GDM1 (cell line): ENCODE measurements around the gene ATP5F1C.
"Not testable (repeated sequence)": the region's sequence is repeated elsewhere in the genome, so short reads cannot be mapped to it uniquely, and the experiment has no call there.

ENCODE experiments used
- DNase-seq: peaks from one replicate; lab custom pipeline; 2025; lab: John Stamatoyannopoulos, UW

The ATP5F1C gene

GRCh38 chr10:7794251-7795026 is 6.5 kb downstream of the ATP5F1C start:
- DNase-seq = no peak

GRCh38 chr10:7795605-7796004 is 7.6 kb downstream of the ATP5F1C start:
- DNase-seq = no peak

- DNase-seq = no peak
Measured at GRCh38 chr10:7797582-7797981, 9.6 kb downstream of the ATP5F1C start.

GRCh38 chr10:7802606-7803005 is 14.6 kb downstream of the ATP5F1C start:
- DNase-seq = no peak

- no peak for DNase-seq
Measured at GRCh38 chr10:7804216-7804615, 16.2 kb downstream of the ATP5F1C start.

DNA sequence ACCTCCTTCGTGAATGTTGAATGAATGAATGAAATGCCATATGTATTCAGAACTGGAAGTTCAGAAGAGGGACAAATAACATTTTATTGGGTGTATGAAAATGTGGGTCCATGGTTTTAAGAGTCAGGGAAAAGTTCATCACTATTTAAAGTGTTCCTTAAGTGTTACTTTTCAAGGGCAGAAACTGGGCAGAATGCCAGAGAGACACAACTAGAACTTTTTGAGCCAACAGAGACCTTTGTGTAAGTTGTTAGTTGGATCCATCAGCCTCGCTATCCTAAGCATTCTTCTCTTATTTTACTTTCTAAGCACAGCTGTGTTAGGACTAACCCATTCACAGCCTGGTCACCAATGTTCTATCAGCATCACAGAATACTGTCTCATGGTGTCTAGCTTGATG is 16.8 kb downstream of the ATP5F1C start:
- no peak for DNase-seq

DNA sequence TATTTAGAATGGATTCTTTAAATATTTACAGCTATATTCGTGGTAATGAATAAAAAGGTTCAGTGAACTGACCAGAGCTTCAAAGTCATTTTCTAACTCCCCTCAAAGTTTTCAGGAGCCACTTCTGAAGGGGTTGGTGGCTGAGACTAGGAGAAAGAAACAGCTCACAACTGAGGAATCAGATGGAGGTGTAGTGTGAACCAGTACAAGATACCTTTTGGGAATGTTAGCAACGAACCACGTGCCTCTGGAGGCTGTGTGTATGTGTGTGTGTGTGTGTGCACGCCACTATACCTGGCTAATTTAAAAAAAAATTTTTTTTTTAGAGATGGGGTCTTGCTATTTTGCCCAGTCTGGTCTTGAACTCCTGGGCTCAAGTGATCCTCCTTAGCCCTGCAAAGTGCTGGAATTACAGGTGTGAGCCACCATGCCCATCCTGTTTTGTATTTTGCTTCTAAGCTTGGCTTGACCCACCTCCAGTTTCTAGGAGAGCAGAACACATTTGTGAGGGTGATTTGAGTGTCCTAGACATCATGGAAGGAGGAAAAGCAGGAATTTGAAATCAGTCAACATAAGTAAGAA is 20.8 kb downstream of the ATP5F1C start:
- DNase-seq = no peak

DNA sequence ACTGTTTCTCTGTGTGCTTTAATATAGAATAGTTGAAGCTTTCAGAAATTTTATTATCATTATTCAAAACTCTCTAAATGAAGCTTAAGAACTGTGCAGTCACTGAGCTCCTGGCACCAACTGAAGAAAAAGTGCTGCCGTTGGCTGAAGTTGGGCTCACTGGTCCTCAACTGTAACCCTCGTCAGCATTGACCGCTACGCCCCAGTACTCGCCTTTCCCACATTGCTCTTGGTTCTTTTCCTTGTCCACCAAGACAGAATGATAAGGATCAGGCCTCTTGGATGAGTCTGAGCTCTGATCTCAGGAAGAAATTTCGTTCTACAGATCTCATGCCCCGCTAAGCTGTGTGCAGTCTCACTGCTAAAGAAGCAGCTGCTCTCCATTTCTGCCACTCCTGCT is 22.5 kb downstream of the ATP5F1C start:
- no peak for DNase-seq

DNA sequence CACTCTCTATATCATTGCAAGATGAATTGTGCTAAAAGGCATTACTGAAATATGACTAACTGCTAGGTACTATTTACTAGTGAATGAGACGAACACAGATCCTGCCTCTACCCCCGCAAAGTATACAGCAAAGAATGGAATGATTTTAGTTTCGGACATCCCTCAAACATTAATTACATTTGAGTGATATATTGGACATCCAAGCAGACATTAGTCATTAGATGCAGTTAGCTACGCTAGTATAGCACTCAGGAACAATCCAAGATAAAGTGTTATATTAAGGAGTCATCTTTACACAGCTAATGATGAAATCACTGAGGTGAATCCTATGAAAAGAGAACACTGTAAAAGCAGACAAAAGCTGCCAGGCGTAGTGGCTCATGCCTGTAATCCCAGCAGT is 23.0 kb downstream of the ATP5F1C start:
- DNase-seq = no peak

DNA sequence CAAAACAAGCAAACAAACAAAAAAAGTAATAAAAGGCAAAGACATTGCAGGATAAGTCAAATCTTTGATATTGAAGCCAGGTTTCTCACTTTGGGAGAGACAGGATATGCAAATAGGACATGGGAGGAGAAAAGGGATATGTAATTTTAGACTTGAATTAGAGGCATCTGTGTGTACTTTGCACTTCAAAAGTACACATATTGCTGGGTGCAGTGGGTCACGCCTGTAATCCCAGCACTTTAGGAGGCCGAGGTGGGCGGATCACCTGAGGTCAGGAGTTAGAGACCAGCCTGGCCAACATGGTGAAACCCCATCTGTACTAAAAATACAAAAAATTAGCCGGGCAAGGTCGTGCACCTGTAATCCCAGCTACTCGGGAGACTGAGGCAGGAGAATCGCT is 23.8 kb downstream of the ATP5F1C start:
- not testable (repeated sequence) for DNase-seq

GRCh38 chr10:7813481-7813880 is 25.5 kb downstream of the ATP5F1C start:
- no peak for DNase-seq

GRCh38 chr10:7817576-7817975 is 29.6 kb downstream of the ATP5F1C start:
- no peak for DNase-seq

- DNase-seq = no peak
Measured at GRCh38 chr10:7817984-7818294, 30.0 kb downstream of the ATP5F1C start.

- peak; percentile 78 for DNase-seq
Measured at GRCh38 chr10:7818295-7819120, 30.5 kb downstream of the ATP5F1C start, which contains the start of gene TAF3. TSS of gene TAF3 (plus strand) at chr10:7818505. CDS start at chr10:7818710, 205 bp downstream.

- no peak for DNase-seq
Measured at GRCh38 chr10:7819121-7819460, 31.1 kb downstream of the ATP5F1C start.

DNA sequence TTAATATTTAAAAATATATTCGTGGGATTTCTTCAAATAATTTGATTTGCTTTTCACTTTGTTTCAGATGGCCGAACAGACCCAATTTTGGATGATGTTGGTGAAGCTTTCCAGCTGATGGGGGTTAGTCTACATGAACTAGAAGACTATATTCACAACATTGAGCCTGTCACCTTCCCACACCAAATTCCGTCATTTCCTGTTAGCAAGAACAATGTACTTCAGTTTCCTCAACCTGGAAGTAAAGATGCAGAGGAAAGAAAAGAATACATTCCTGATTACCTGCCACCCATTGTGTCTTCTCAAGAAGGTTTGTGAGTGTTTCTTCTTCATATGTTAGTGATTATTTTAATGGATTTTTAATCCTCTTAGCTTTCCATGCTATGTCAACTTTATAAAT is 36.3 kb downstream of the ATP5F1C start:
- DNase-seq = no peak

- no peak for DNase-seq
Measured at GRCh38 chr10:7826971-7827370, 39.0 kb downstream of the ATP5F1C start.

DNA sequence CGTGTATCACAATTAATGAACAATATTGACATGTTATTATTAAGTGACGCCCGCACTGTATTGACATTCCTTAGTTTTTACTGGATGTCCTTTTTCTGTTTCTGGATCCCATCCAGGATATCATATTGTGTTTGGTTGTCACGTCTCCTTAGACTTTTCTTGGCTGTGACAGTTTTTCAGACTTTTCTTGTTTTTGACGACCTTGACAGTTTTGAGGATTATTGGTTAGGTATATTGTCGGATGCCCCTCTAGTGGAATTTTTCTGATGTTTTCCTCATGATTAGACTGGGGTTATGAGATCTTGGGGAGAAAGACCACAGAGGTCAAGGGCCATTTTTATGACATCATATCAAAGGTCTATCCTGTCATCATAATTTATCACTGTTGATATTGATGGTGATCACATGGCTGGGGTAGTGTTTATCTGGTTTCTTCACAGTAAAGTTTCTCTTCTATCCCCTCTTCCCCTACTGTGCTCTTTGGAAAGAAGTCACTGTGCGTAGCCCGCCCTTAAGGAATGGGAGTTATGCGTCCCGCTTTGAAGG is 41.4 kb downstream of the ATP5F1C start:
- DNase-seq = no peak

DNA sequence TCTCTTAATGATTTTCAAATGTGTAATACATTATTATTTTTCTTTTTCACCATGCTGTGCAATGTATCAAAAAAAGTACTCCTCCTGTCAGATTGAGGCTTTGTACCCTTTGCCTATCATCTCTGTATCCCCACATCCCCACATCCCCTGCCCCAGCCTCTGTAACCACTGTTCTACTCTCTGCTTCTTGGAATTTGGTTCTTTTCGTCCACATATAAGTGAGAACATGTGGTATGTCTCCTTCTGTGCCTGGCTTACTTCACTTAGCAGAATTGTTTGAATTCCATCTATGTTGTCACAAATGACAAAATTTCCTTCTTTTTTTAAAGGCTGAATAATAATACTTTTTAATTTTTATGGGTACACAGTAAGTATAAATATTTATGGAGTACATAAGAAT is 44.1 kb downstream of the ATP5F1C start:
- DNase-seq = no peak

DNA sequence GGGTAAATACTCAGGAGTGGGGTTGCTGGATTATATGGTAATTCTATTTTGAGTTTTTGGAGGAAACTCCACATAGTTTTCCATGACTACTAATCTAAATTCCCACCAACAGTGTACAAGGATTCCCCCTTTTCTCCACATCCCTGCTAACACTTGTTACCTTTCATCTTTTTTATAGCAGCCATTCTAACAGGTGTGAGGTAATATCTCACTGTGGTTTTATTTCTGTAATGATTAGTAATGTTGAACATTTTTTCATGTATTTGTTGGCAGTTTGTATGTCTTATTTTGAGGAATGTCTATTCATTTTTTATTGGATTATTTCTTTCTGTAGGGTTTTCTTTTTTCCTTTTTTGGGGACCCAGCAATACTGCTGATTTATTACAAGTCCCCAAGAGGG is 45.2 kb downstream of the ATP5F1C start:
- DNase-seq = no peak

DNA sequence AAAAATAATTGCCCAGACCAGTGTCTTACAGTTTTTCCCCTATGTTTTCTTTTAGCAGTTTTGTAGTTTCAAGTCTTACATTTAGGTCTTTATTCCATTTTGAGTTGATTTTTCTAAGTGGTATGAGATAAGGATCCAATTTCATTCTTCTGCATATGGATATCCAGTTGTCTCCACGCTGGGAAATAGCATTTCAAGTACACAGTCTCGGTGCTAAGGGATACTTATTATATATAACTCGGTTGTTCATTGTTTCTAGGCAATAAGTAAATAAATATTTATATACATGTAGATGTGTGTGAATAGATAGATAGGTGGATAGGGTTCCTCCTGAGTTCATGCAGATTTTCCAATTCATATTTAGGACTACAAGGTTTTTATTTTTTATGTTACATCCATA is 46.3 kb downstream of the ATP5F1C start:
- no peak for DNase-seq

GRCh38 chr10:7836571-7836970 is 48.6 kb downstream of the ATP5F1C start:
- no peak for DNase-seq

GRCh38 chr10:7846591-7846990 is 58.6 kb downstream of the ATP5F1C start:
- DNase-seq = no peak
